Neural cell (in vitro differentiated cells): ENCODE results near the gene TIPRL. TPM values are rescaled to one million over a fixed set of nuclear protein-coding genes. Genes with fewer than 3 reads are reported as not detected.

Experiments
- H2AFZ ChIP-seq: fragments of 200-600, 300-800 bp; sonication (generic), shearing (Covaris generic); 2 replicates; pipeline ENCODE4 v1.6.0; 2014; ENCODE audit warnings: low read depth, mild to moderate bottlenecking, antibody characterized with exemption, low read length, moderate library complexity
- H3F3A ChIP-seq: fragments of 200-600 bp; shearing (Covaris generic); 2 replicates; pipeline ENCODE4 v1.6.1; 2016; ENCODE audit warnings: mild to moderate bottlenecking, moderate library complexity, mixed read lengths, antibody characterized with exemption, low read length; ENCODE audit not compliant: insufficient read depth, poor library complexity, severe bottlenecking
- H3K27ac ChIP-seq: fragments of 200-600, 300-800 bp; sonication (generic), shearing (Covaris generic); 2 replicates; pipeline ENCODE4 v1.5.1; 2014; ENCODE audit warnings: mild to moderate bottlenecking, low read length, moderate library complexity
- H3K27me3 ChIP-seq: fragments of 300-800, 200-600 bp; sonication (generic), shearing (Covaris generic); 2 replicates; pipeline ENCODE4 v1.6.0; 2014; ENCODE audit warnings: mild to moderate bottlenecking, low read depth, low read length, moderate library complexity; ENCODE audit not compliant: insufficient read depth
- H3K36me3 ChIP-seq: fragments of 300-800, 200-600 bp; sonication (generic), shearing (Covaris generic); 2 replicates; pipeline ENCODE4 v1.5.1; 2014; ENCODE audit warnings: mild to moderate bottlenecking, antibody characterized with exemption, low read length, moderate library complexity; ENCODE audit not compliant: insufficient read depth
- H3K4me2 ChIP-seq: fragments of 300-800, 200-600 bp; sonication (generic), shearing (Covaris generic); 2 replicates; pipeline ENCODE4 v1.6.0; 2014; ENCODE audit warnings: mild to moderate bottlenecking, low read length
- H3K4me3 ChIP-seq: fragments of 300-800, 200-600 bp; sonication (generic), shearing (Covaris generic); 2 replicates; pipeline ENCODE4 v1.5.1; 2014; ENCODE audit warnings: mild to moderate bottlenecking, low read length, moderate library complexity
- H3K79me2 ChIP-seq: fragments of 200-600 bp; shearing (Covaris generic); replicated peaks from 2 replicates; pipeline ENCODE4 v1.6.0; 2014; ENCODE audit warnings: mild to moderate bottlenecking, low read length, moderate library complexity; ENCODE audit not compliant: insufficient read depth
- H3K9ac ChIP-seq: fragments of 300-800, 200-600 bp; sonication (generic), shearing (Covaris generic); 2 replicates; pipeline ENCODE4 v1.6.1; 2016; ENCODE audit warnings: mild to moderate bottlenecking, low read length, mixed read lengths
- H3K9me2 ChIP-seq: fragments of 200-600 bp; shearing (Covaris generic); 2 replicates; pipeline ENCODE4 v1.6.1; 2016; ENCODE audit warnings: mild to moderate bottlenecking, low read length, mixed read lengths; ENCODE audit not compliant: insufficient read depth
- H3K9me3 ChIP-seq: fragments of 200-600, 300-800 bp; sonication (generic), shearing (Covaris generic); 2 replicates; pipeline ENCODE4 v1.6.1; 2016; ENCODE audit warnings: mild to moderate bottlenecking, mixed run types, low read length, moderate library complexity, mixed read lengths
- H4K20me1 ChIP-seq: fragments of 200-600 bp; shearing (Covaris generic); 2 replicates; pipeline ENCODE4 v1.6.1; 2016; ENCODE audit warnings: mild to moderate bottlenecking, mixed run types; ENCODE audit not compliant: insufficient read depth
- CTCF ChIP-seq: fragments of 450-650 bp; IDR thresholded peaks from 2 replicates; pipeline ENCODE4 v1.5.1; 2014; ENCODE audit warnings: antibody characterized with exemption, mild to moderate bottlenecking, moderate library complexity; ENCODE audit not compliant: poor library complexity, severe bottlenecking
- EP300 ChIP-seq: fragments of 450-650 bp; conservative IDR thresholded peaks from 2 replicates; pipeline ENCODE4 v1.6.1; 2014; ENCODE audit warnings: antibody characterized with exemption, mild to moderate bottlenecking, moderate library complexity; ENCODE audit not compliant: poor library complexity, severe bottlenecking
- EZH2 ChIP-seq: fragments of 200-600, 300-800 bp; shearing (Covaris generic), sonication (generic); IDR thresholded peaks from 2 replicates; pipeline ENCODE4 v1.6.1; 2014; ENCODE audit warnings: antibody characterized with exemption, low read length, borderline replicate concordance, mild to moderate bottlenecking; ENCODE audit not compliant: insufficient read depth, poor library complexity, severe bottlenecking
- MXI1 ChIP-seq: fragments of 450-650 bp; conservative IDR thresholded peaks from 2 replicates; pipeline ENCODE4 v1.6.1; 2014; ENCODE audit warnings: antibody characterized with exemption, mild to moderate bottlenecking; ENCODE audit not compliant: poor library complexity, severe bottlenecking
- POLR2AphosphoS5 ChIP-seq: IDR thresholded peaks from 2 replicates; pipeline ENCODE4 v1.6.1; 2012
- RAD21 ChIP-seq: fragments of 450-650 bp; conservative IDR thresholded peaks from 2 replicates; pipeline ENCODE4 v1.6.1; 2014; ENCODE audit warnings: antibody characterized with exemption, mild to moderate bottlenecking, moderate library complexity
- REST ChIP-seq: IDR thresholded peaks from 2 replicates; pipeline ENCODE4 v1.6.1; 2012; ENCODE audit warnings: borderline replicate concordance
- TAF1 ChIP-seq: IDR thresholded peaks from 2 replicates; pipeline ENCODE4 v1.6.1; 2012; ENCODE audit warnings: low read depth
- polyA plus RNA-seq: library from polyadenylated mRNA; depleted of rRNA; stranded (reverse); fragments of >200 nt; gene quantifications from 2 replicates; pipeline ENCODE4 v1.2.3, GENCODE V29; 2014

Gene TIPRL
- polyA plus RNA-seq, 1 donor from 2014 or later: 131 TPM

- H3K9ac ChIP-seq: no peak overlapping the region
- H3K27me3 ChIP-seq: no peaks in the 10 kb centered on the region
These were observed 64.4 kb downstream of the TIPRL start for GRCh38 chr1:168243198-168243597.

GRCh38 chr1:168243636-168244212, 65.0 kb downstream of the TIPRL start:
- H3K27me3 ChIP-seq: no peaks in the 10 kb centered on the region
- H3K9me3 ChIP-seq: no peaks in the 10 kb centered on the region
- no peaks in the 10 kb centered on the region for H3K9me2 ChIP-seq
- no peak overlapping the region for H3K27ac ChIP-seq
- no peaks in the 10 kb centered on the region for H3F3A ChIP-seq
- no peaks in the 10 kb centered on the region for H4K20me1 ChIP-seq
- H3K4me2 ChIP-seq: no peak overlapping the region
- H2AFZ ChIP-seq: no peak overlapping the region
- no peaks in the 10 kb centered on the region for H3K36me3 ChIP-seq
- H3K79me2 ChIP-seq: no peaks in the 10 kb centered on the region
- H3K9ac ChIP-seq: no peak overlapping the region
- H3K4me3 ChIP-seq: no peak overlapping the region
- no peak for TF ChIP-seq EZH2
- no peak for TF ChIP-seq POLR2AphosphoS5
- no peak for TF ChIP-seq TAF1
- no peak for TF ChIP-seq REST
- no peak for TF ChIP-seq MXI1
- no peak for TF ChIP-seq CTCF
- TF ChIP-seq RAD21: no peak
- no peak for TF ChIP-seq EP300

More at GRCh38 chr1:168243198-168243597, 64.4 kb downstream of the TIPRL start:
- Histone ChIP-seq H3K27ac (no peak overlapping the region), H3F3A (no peaks in the 10 kb centered on the region), H3K36me3 (no peaks in the 10 kb centered on the region), H3K9me2 (no peaks in the 10 kb centered on the region), H3K79me2 (no peaks in the 10 kb centered on the region), H2AFZ (no peak overlapping the region), H3K9me3 (no peaks in the 10 kb centered on the region), H4K20me1 (no peaks in the 10 kb centered on the region), H3K4me2 (no peak overlapping the region), H3K4me3 (no peak overlapping the region)
- TF ChIP-seq RAD21 (no peak), REST (no peak), TAF1 (no peak), CTCF (no peak)
